ENCODE data around the gene PDP2. TPM values are rescaled to one million over a fixed set of nuclear protein-coding genes. Genes with fewer than 3 reads are reported as not detected.

The PDP2 gene
- total and polyA plus RNA-seq, 11 donors: 1.1 to 7.5 (median 3.5) TPM

DNA sequence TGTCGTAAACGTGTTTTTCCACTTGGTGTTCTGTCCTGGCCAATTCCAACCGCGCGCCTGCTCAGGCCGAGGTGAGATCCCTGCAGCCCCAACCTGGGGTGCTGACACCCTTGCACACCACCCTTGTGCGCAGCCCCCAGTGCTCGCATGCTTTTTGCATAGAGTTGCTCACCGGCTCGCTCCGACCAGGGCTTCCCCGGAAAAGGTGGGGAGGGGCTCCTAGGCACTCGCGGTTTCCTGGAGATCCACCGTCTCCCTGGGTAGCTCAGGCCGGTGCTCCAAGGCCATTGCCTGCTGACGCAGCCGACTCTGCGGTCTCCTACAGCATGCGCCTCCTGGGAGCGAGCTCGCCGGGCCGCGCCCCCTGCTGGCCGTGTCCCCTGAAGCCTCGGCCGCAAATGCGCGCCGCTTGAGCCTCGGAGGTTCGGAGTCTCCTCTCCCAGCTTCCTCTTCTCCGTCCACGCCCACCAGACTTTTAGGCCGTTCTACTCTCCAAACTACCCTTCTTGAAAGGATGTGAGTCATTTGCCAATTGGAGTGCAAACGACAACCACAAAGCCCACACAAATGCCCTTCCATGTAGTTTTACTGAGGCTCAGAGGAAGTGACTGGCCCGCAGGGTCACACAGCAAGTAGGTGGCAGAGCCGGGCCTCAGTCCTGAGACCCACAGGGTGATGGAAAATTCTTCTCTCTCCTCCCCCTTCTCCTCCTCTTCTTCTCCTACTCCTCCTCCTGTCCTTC lies 7.2 kb upstream of the PDP2 start:
- Histone ChIP-seq H3K27me3 (no peaks in the 10 kb centered on the region), H3K9me3 (no peaks in the 10 kb centered on the region), H3K4me1 (peaks cover 0 to 25% (median 5%) of the 10 kb centered on the region in 12 donors), H3K36me3 (no peaks in the 10 kb centered on the region), H3K27ac (peak overlapping the region in 7 of 12 donors; percentile 7 to 77 (median 49)), H3K4me3 (peak overlapping the region in 10 of 12 donors; percentile 27 to 58 (median 46))
- intact Hi-C loops (cut with DNase I): loop anchor here in 2 of 10 donors (2.0 to 10.0 kb wide), 3 partner anchors 42 to 266 kb away; partner anchors contain the start of gene NAE1 (in 1 of the 2)
- WGBS, 4 donors: 5 to 7% (median 5%) methylated on average over 33 to 39 of the region's 39 CpGs
- TF ChIP-seq, protein P1, sequence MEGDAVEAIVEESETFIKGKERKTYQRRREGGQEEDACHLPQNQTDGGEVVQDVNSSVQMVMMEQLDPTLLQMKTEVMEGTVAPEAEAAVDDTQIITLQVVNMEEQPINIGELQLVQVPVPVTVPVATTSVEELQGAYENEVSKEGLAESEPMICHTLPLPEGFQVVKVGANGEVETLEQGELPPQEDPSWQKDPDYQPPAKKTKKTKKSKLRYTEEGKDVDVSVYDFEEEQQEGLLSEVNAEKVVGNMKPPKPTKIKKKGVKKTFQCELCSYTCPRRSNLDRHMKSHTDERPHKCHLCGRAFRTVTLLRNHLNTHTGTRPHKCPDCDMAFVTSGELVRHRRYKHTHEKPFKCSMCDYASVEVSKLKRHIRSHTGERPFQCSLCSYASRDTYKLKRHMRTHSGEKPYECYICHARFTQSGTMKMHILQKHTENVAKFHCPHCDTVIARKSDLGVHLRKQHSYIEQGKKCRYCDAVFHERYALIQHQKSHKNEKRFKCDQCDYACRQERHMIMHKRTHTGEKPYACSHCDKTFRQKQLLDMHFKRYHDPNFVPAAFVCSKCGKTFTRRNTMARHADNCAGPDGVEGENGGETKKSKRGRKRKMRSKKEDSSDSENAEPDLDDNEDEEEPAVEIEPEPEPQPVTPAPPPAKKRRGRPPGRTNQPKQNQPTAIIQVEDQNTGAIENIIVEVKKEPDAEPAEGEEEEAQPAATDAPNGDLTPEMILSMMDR (IDR thresholded peaks at IDR 0.05): peak; percentile 86 to 99 (median 94)
- TF ChIP-seq POLR2A (IDR thresholded peaks at IDR 0.05): no peak
- peak; percentile 90 to 96 (median 93) for DNase-seq
- peak; percentile 84 to 96 (median 96) for ATAC-seq

DNA sequence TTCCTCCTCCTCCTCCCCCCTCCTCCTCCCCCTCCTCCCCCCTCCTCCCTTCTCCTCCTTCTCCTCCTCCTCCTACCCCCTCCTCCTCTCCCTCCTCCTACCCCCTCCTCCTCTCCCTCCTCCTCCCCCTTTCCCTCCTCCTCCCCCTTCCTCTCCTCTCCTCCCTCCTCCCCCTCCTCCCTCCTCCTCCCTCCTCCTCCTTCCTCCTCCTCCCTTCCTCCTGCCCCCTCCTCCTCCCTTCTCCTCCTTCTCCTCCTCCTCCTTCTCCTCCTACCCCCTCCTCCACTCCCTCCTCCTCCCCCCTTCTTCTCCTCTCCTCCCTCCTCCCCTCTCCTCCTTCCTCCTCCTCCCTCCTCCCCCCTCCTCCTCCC lies 6.6 kb upstream of the PDP2 start:
- no peak for ATAC-seq
- Histone ChIP-seq H3K27me3 (no peaks in the 10 kb centered on the region), H3K36me3 (no peaks in the 10 kb centered on the region), H3K27ac (no peak overlapping the region), H3K4me3 (no peak overlapping the region), H3K4me1 (peaks cover 0 to 25% (median 5%) of the 10 kb centered on the region in 12 donors), H3K9me3 (no peaks in the 10 kb centered on the region)
- intact Hi-C loops (cut with DNase I): loop anchor here in 2 of 10 donors (2.0 to 10.0 kb wide), 3 partner anchors 43 to 266 kb away; partner anchors contain the start of gene NAE1 (in 1 of the 2)
- no peak for TF ChIP-seq POLR2A (IDR thresholded peaks at IDR 0.05)
- TF ChIP-seq, protein P1 (IDR thresholded peaks at IDR 0.05): no peak
- no peak for DNase-seq

DNA sequence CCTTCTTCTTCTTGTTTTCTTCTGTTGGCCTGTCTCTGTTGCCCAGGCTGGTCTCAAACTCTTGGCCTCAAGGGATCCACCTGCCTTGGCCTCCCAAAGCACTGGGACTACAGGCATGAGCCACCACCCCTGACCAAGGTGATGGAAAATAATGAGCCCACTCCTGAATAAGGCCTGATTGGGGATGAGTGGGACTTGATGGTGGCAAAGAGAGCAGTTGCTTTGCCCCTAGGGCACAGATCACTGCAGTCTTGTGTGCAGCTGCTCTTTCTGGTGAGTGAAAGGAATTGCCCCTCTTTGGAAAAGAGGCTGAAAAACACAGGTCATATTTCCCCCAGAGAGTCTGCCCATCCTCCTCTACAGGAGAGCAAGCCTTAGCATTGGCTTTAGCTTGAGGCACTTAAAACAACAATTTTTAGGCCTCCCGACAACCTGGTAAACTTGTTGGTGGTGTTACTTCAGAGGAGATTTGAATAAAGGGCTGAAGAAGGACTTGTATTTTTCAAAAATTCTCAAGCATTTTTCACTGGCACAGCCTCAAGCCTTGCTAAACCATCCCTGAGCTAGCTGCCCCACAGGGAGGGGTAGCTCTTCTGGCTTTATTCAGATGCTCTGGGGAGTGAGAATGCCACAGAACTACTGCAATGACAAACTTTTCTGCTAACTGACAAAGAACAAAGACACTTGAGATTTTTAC lies 6.1 kb upstream of the PDP2 start:
- H3K36me3 ChIP-seq: no peaks in the 10 kb centered on the region
- H3K4me1 ChIP-seq: peaks cover 0 to 25% (median 5%) of the 10 kb centered on the region in 12 donors
- no peak for DNase-seq
- no peak overlapping the region for H3K4me3 ChIP-seq
- no peak for TF ChIP-seq POLR2A (IDR thresholded peaks at IDR 0.05)
- TF ChIP-seq, protein P1 (IDR thresholded peaks at IDR 0.05): no peak
- no peak for ATAC-seq
- H3K27ac ChIP-seq: peak overlapping the region in 2 of 12 donors; percentile 26 to 52
- intact Hi-C loops (cut with DNase I): loop anchor here in 1 of 10 donors (5.0 to 10.0 kb wide), 2 partner anchors 149 to 267 kb away; no protein-coding TSS in a partner anchor
- H3K9me3 ChIP-seq: no peaks in the 10 kb centered on the region
- 50 to 87% (median 80%) methylated on average over 1 of the region's 1 CpG for WGBS, 4 donors
- no peaks in the 10 kb centered on the region for H3K27me3 ChIP-seq

DNA sequence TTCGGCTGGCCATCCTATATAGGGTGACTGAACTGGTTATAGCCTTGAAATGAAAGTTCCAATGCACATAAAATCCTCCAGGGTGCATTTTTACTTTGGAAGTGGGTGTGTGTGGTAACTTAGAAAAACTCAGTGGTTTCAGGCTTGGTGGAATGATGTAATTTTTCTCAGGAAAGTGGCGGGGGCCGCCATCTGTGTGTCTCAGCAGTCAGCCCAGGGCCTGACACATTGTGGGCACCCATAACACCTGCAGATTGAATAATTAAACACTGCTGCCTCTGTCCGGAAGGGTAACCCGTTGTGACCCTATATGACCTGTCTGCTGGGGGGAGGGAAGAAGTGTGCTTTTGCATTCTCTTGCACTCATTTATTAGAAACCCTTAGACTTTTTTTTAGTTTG lies 2.2 kb upstream of the PDP2 start:
- DNase-seq (no peak), ATAC-seq (no peak)
- H3K4me1 ChIP-seq: peaks cover 0 to 31% (median 10%) of the 10 kb centered on the region in 12 donors
- H3K4me3 ChIP-seq: no peak overlapping the region
- TF ChIP-seq, protein P1 (IDR thresholded peaks at IDR 0.05): no peak
- TF ChIP-seq POLR2A (IDR thresholded peaks at IDR 0.05): no peak
- intact Hi-C loops (cut with DNase I): loop anchor here in 1 of 10 donors (10.0 kb wide), 1 partner anchor 153 kb away; no protein-coding TSS in a partner anchor
- no peaks in the 10 kb centered on the region for H3K27me3 ChIP-seq
- H3K36me3 ChIP-seq: no peaks in the 10 kb centered on the region
- H3K27ac ChIP-seq: no peak overlapping the region
- no peaks in the 10 kb centered on the region for H3K9me3 ChIP-seq
- WGBS, 4 donors: 63 to 69% (median 67%) methylated on average over 5 of the region's 5 CpGs
